ENCODE data around the gene EVPL. TPM values are rescaled to one million over a fixed set of nuclear protein-coding genes. Genes with fewer than 3 reads are reported as not detected.
A peak's percentile ranks its signal among the peaks of the same experiment; 100 is the strongest.
"Not testable (repeated sequence)": the region's sequence is repeated elsewhere in the genome, so short reads cannot be mapped to it uniquely, and the experiment has no call there.

The EVPL gene
- polyA plus RNA-seq, 3 donors, result 0.34 to 1.2 (median 0.59) TPM

- no peak overlapping the region for H3K27ac ChIP-seq (ENCODE audit: low read depth, low read length)
- WGBS, 3 donors, result 72 to 80% (median 77%) methylated on average over 7 of the region's 7 CpGs
Observed at GRCh38 chr17:75981019-75981615, 46.0 kb downstream of the EVPL start.

GRCh38 chr17:75980188-75981018 lies 46.7 kb downstream of the EVPL start:
- H3K27ac ChIP-seq (ENCODE audit: low read depth, low read length), result peak overlapping the region; percentile 93
- WGBS, 3 donors, result 78 to 82% (median 82%) methylated on average over 18 of the region's 18 CpGs

- WGBS, 3 donors, result 2 to 8% (median 2%) methylated on average over 19 of the region's 19 CpGs
- H3K27ac ChIP-seq (ENCODE audit: low read depth, low read length), result peak overlapping the region; percentile 93
Observed at GRCh38 chr17:75979705-75980187, 47.4 kb downstream of the EVPL start.

- WGBS, 3 donors, result 0 to 1% (median 0%) methylated on average over 60 to 72 of the region's 72 CpGs
- H3K27ac ChIP-seq (ENCODE audit: low read depth, low read length), result peak within 1 kb of the TSS; percentile 93
Observed at GRCh38 chr17:75978938-75979704, 48.0 kb downstream of the EVPL start, which contains the start of the genes ACOX1 and TEN1. ACOX1 (minus strand) TSS chr17:75979166; CDS start chr17:75979073, 93 bp downstream. TEN1 (plus strand) TSS chr17:75979240; CDS start chr17:75986193, 6,953 bp downstream.

- H3K27ac ChIP-seq (ENCODE audit: low read depth, low read length), result no peak overlapping the region
- 28 to 61% (median 53%) methylated on average over 9 of the region's 9 CpGs for WGBS, 3 donors
Observed at GRCh38 chr17:75976175-75976848, 50.8 kb downstream of the EVPL start.

- 24 to 77% (median 72%) methylated on average over 5 of the region's 5 CpGs for WGBS, 3 donors
Observed at GRCh38 chr17:75975757-75976174, 51.3 kb downstream of the EVPL start.

GRCh38 chr17:75975187-75975586 lies 51.9 kb downstream of the EVPL start:
- WGBS, 3 donors, result 94 to 97% (median 95%) methylated on average over 6 of the region's 6 CpGs
- not testable (repeated sequence) for H3K27ac ChIP-seq (ENCODE audit: low read depth, low read length)

More at GRCh38 chr17:75975757-75976174, 51.3 kb downstream of the EVPL start:
- no peak overlapping the region for H3K27ac ChIP-seq (ENCODE audit: low read depth, low read length)

GRCh38 chr17:75970626-75971025 lies 56.5 kb downstream of the EVPL start:
- H3K27ac ChIP-seq (ENCODE audit: low read depth, low read length), result no peak overlapping the region
- 65 to 92% (median 89%) methylated on average over 7 of the region's 7 CpGs for WGBS, 3 donors

GRCh38 chr17:75970011-75970523 lies 57.0 kb downstream of the EVPL start:
- H3K27ac ChIP-seq (ENCODE audit: low read depth, low read length), result no peak overlapping the region
- 33 to 51% (median 33%) methylated on average over 4 of the region's 4 CpGs for WGBS, 3 donors

- WGBS, 3 donors, result 83 to 95% (median 89%) methylated on average over 10 of the region's 10 CpGs
- not testable (repeated sequence) for H3K27ac ChIP-seq (ENCODE audit: low read depth, low read length)
Observed at GRCh38 chr17:75969044-75969443, 58.1 kb downstream of the EVPL start.

GRCh38 chr17:75965468-75965867 lies 61.6 kb downstream of the EVPL start:
- H3K27ac ChIP-seq (ENCODE audit: low read depth, low read length), result no peak overlapping the region
- 91 to 96% (median 95%) methylated on average over 6 of the region's 6 CpGs for WGBS, 3 donors

- no peak overlapping the region for H3K27ac ChIP-seq (ENCODE audit: low read depth, low read length)
- WGBS, 3 donors, result 83 to 96% (median 95%) methylated on average over 11 of the region's 11 CpGs
Observed at GRCh38 chr17:75959839-75960511, 67.1 kb downstream of the EVPL start.

GRCh38 chr17:75959051-75959838 lies 67.9 kb downstream of the EVPL start:
- 23 to 70% (median 66%) methylated on average over 8 of the region's 8 CpGs for WGBS, 3 donors

More at GRCh38 chr17:75959051-75959838, 67.9 kb downstream of the EVPL start:
- H3K27ac ChIP-seq (ENCODE audit: low read depth, low read length), result no peak overlapping the region
